Body of pancreas (tissue), 4 donors: ENCODE data around the gene PRR7. TPM values are rescaled to one million over a fixed set of nuclear protein-coding genes. Genes with fewer than 3 reads are reported as not detected.
A peak's percentile ranks its signal among the peaks of the same experiment; 100 is the strongest.

ENCODE experiments used
- ATAC-seq: fragments of 150-250 bp; one replicate; pipeline ENCODE4 v1.9.1; 2016
- DNase-seq, 4 donors: peaks; one replicate each; pipeline ENCODE4 v3.0.0-alpha.2; 2019
- H3K27ac ChIP-seq, 4 donors: fragments of 200-600 bp; sonication (generic); 1 replicate in 3 of 4; 2 replicates in 1 of 4; pipeline versions ENCODE4 v1.5.1 to v1.6.1; 2016 to 2019; ENCODE audit warnings: mild to moderate bottlenecking in 1 of 4, mixed read lengths in 1 of 4, moderate library complexity in 1 of 4
- H3K27me3 ChIP-seq, 2 donors: fragments of 200-600 bp; sonication (generic); one replicate each; pipeline ENCODE4 v1.6.0; 2016; ENCODE audit warnings: mild to moderate bottlenecking in 1 of 2
- H3K36me3 ChIP-seq, 2 donors: fragments of 200-600 bp; sonication (generic); replicated peaks in 1 of 2; 2 replicates each; pipeline ENCODE4 v1.5.1; 2016; ENCODE audit warnings: low read depth in 2 of 2; ENCODE audit not compliant: insufficient read depth in 1 of 2
- H3K4me1 ChIP-seq: fragments of 200-600 bp; sonication (generic); one replicate; pipeline ENCODE4 v1.6.0; 2016
- H3K4me3 ChIP-seq, 2 donors: fragments of 200-600 bp; sonication (generic); 1 replicate in 1 of 2; 2 replicates in 1 of 2; pipeline ENCODE4 v1.5.1; 2016 to 2019
- H3K9me3 ChIP-seq, 3 donors: fragments of 200-600 bp; sonication (generic); 1 replicate in 2 of 3; 2 replicates in 1 of 3; pipeline ENCODE4 v1.5.1; 2016
- CTCF ChIP-seq, 7 experiments: fragments of 450-650 bp in 4 of 7; fragments of 200-600 bp in 3 of 7; sonication (generic) in 3 of 7; IDR thresholded peaks; one replicate each; pipeline ENCODE4 v1.5.1; 2016 to 2019; ENCODE audit warnings: antibody characterized with exemption in 7 of 7
- POLR2A ChIP-seq, 3 donors: fragments of 450-650 bp; IDR thresholded peaks; one replicate each; pipeline ENCODE4 v1.6.1; 2016; ENCODE audit warnings: antibody characterized with exemption in 3 of 3, mild to moderate bottlenecking in 2 of 3
- WGBS, 2 donors: methylation state at CpG; one replicate each; pipeline ENCODE4 v1.1.5; 2017; 5-methylcytosine and 5-hydroxymethylcytosine counted together
- intact Hi-C: fragments of 100-400 bp; cut with DNase I; formaldehyde crosslinking; loops from one replicate; pipeline ENCODE4 v1.15.1; 2023
- total RNA-seq, 2 donors: library from RNA; depleted of rRNA; stranded (reverse); fragments of >200 nt; gene quantifications; one replicate each; pipeline ENCODE4 v1.1.0, GENCODE V29; 2016

PRR7 gene
- total RNA-seq, 2 donors from 2014 or later = 0.78 to 1.3 TPM

- no peaks in the 10 kb centered on the region for H3K36me3 ChIP-seq
- H3K4me3 ChIP-seq = no peak overlapping the region
- ATAC-seq (no peak), DNase-seq (no peak)
- no peak for TF ChIP-seq CTCF (IDR thresholded peaks at IDR 0.05)
- WGBS, 2 donors = 87 to 90% methylated on average over 5 of the region's 5 CpGs
- H3K4me1 ChIP-seq = peaks cover 34% of the 10 kb centered on the region
- H3K9me3 ChIP-seq = no peaks in the 10 kb centered on the region
- intact Hi-C loops = no loop called here
- H3K27me3 ChIP-seq = no peaks in the 10 kb centered on the region
- no peak overlapping the region for H3K27ac ChIP-seq
These were observed 47.3 kb downstream of the PRR7 start for GRCh38 chr5:177493795-177494345.

DNA sequence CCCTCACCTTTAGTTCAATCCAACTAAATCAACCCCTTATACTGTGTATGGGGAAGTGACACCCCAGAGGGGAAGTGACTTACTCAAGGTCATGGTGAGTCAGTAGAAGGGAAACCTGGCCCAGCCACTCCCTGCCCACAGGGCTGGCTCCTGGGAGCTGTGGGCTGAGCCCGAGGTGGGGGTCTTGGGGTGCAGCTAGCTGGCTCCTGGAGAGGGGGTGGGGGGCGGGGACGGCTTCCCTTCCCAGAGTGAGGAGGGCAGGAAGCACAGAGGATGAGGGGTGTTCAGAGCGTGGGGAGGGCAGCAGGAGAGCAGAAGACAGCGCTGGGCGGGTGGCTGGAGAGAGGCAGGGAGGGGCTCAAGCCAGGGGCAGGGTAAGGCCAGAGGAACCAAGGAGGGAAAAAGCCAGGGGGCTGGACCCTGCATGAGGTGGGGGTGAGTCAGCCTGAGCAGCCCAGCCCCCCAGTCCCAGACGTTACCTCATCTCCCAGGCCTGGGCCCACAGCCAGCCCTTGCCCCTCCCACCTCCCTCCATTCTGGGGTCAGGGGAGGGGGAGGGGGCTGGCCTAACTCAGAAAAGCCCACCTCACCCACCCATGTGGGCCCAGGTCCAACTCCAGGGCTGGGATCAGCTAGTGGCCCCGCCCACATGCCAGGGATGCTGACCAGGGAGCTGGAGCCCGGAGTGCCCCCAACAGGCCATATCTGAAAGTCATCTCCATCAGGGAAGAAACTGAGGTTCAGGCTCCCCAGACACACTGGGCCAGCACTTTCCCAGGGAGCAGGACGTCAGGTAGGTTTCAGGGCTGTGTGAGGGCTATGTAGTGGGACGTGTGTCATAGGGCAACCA, 48.0 kb downstream of the PRR7 start:
- WGBS, 2 donors = 61 to 75% methylated on average over 4 to 10 of the region's 11 CpGs
- peaks cover 34% of the 10 kb centered on the region for H3K4me1 ChIP-seq

DNA sequence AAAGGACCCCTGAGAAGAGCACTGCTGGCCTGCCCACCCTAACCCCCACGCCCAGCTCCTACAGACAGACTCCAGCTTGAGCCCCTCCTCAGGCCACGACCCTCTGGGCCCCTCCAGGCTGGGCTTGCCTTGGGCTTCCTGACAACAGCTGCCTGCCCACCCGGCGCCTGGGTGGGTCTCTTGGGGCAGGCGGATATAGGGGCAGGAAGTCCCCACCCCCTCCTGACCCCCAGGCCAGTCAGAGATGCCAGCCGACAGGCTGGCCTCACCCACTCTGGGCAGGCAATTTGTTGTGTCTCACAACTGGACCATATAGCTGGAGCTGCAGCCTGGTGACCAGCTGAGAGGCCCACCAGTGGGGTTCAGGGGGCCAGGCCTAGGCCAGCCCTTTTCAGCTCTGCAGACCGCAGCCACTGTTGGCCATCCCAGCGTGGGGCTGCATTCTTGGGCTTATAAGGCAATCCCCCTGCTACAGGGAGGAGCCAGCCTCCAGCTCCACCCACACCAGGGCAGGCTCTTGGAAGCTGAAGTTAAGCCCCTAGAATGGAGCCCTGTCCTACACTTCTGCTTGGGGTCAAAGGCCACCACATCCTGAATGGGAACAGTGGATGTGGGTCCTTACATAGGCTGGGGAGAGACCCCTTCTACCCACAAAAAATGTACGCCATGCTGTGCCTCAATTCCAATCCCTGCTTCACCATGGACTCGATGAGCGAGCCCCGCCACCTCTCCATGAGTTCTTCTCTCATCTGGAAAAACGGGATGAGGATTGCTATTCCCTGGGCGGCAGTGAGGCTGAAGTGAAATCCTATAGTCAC, 48.8 kb downstream of the PRR7 start:
- H3K27ac ChIP-seq = peak overlapping the region in 2 of 4 donors; percentile 20 to 36
- TF ChIP-seq POLR2A (IDR thresholded peaks at IDR 0.05) (no peak), CTCF (IDR thresholded peaks at IDR 0.05) (no peak)
- H3K9me3 ChIP-seq = no peaks in the 10 kb centered on the region
- no peak overlapping the region for H3K4me3 ChIP-seq
- DNase-seq = peak in 1 of 4 donors; percentile 44
- H3K4me1 ChIP-seq = peaks cover 34% of the 10 kb centered on the region
- no peak for ATAC-seq
- H3K36me3 ChIP-seq = no peaks in the 10 kb centered on the region
- H3K27me3 ChIP-seq = no peaks in the 10 kb centered on the region
- intact Hi-C loops = no loop called here
- 80 to 87% methylated on average over 10 to 12 of the region's 14 CpGs for WGBS, 2 donors

More for the DNA sequence above, 48.0 kb downstream of the PRR7 start:
- intact Hi-C loops = no loop called here
- Histone ChIP-seq H3K36me3 (no peaks in the 10 kb centered on the region), H3K27ac (peak overlapping the region in 2 of 4 donors; percentile 20 to 36), H3K4me3 (no peak overlapping the region), H3K27me3 (no peaks in the 10 kb centered on the region), H3K9me3 (no peaks in the 10 kb centered on the region)
- no peak for ATAC-seq
- peak in 3 of 4 donors; percentile 33 to 55 (median 48) for DNase-seq
- no peak for TF ChIP-seq POLR2A (IDR thresholded peaks at IDR 0.05)
- no peak for TF ChIP-seq CTCF (IDR thresholded peaks at IDR 0.05)

DNA sequence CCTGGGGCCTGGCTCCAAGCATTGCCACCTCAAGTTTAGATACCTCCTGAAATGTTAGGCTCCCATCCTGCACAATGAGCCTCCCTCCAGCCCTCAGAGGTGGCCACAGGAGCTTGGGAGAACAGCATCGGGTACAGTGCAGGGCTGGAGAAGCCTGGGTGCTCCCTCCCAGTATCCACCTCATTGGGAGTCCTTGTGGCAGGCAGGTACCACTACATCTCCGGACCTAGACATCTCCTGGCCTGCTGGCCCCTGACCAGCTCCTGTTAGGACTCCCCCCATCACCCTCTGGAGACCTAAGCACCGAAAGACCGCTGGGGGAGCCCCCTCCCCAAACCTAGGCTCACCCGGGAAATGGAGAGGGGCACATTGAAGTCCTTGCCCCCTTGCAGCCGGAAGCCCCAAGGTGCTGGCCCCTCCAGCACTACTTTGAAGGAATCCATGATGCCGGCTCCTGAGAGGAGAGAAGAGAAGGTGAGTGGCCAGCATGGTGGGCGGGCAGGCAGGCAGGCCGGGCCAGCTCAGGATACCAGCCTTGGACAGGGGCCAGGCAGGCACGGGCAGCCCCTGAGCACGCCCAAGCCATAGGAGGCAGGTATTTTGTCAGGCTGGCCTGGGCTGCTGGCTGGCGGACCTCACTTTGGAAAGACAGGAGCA, 49.6 kb downstream of the PRR7 start:
- H3K27ac ChIP-seq = peak overlapping the region in 2 of 4 donors; percentile 31 to 41
- no peaks in the 10 kb centered on the region for H3K27me3 ChIP-seq
- H3K36me3 ChIP-seq = no peaks in the 10 kb centered on the region
- peak in 2 of 4 donors; percentile 46 to 56 for DNase-seq
- ATAC-seq = no peak
- 19 to 35% methylated on average over 3 to 11 of the region's 12 CpGs for WGBS, 2 donors
- peak in 4 of 7 experiments; percentile 13 to 25 (median 18) for TF ChIP-seq CTCF (IDR thresholded peaks at IDR 0.05)
- TF ChIP-seq POLR2A (IDR thresholded peaks at IDR 0.05) = no peak
- H3K9me3 ChIP-seq = no peaks in the 10 kb centered on the region
- intact Hi-C loops = no loop called here
- no peak overlapping the region for H3K4me3 ChIP-seq
- H3K4me1 ChIP-seq = peaks cover 34% of the 10 kb centered on the region
